ENCODE results near the gene ZNF777. TPM values are rescaled to one million over a fixed set of nuclear protein-coding genes. Genes with fewer than 3 reads are reported as not detected.

The ZNF777 gene
- 10 to 100 TPM; 19.0 to 19.5 TPM for total RNA-seq

DNA sequence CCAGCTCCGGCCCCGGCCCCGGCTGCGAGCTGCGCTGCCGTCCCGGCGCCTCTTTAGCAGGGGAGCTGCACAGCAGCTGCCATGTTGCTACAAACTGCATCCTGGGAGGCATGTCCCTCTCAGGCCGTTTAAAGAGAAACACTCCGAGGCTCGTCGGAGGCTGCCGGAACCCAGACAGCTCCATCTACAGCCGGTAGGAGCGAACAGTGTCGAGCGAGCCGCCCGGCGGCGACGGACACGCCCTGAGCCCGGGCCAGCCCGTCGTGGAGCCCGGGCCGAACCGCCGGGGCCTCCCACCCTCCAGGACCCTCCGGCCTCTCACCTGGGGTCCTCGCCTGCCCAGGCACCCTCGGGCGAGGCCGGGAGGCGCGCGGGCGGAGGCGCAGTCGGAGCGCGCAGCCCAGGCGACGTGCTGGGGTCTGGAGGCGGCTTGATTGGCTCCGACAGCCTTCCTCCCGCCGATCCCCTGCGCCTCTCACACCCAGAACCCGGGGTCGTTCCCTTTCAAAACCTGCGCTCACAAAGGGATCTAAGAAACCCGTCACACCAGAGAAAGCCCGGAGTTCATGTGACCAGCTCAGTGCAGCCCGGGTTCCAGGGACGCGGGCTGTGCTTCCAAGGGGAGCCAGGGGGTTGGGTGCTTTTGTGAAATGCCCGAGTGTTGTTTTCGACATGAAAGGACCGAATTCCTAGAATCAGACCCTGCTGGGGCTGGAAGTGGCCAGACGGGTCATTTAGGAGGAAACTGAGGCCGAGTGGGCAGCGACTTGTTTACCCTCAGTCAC is at the start of gene ZNF777:
ZNF777 (minus strand) TSS at position 570 of the 785 bp plus-strand sequence. CDS start 5,040 bp downstream, outside the sequence.
- peak within 1 kb of the TSS; percentile 75 to 88 for H3K4me3 Mint-ChIP-seq
- peaks cover 20% of the 10 kb centered on the region for H3K4me1 Mint-ChIP-seq (ENCODE audit: low read depth)
- DNase-seq (peak; percentile 86 to 89), ATAC-seq (replicated peaks in 1 of 2) (peak; percentile 97 to 98)
- H3K27ac Mint-ChIP-seq, result peak within 1 kb of the TSS; percentile 18
- no peaks in the 10 kb centered on the region for H3K27me3 Mint-ChIP-seq (ENCODE audit: low read depth)
- H3K36me3 Mint-ChIP-seq (ENCODE audit: insufficient read depth in 2 of 2), result peaks cover 0 to 3% of the 10 kb centered on the region in 2 donors
- H3K9me3 Mint-ChIP-seq, result no peaks in the 10 kb centered on the region

DNA sequence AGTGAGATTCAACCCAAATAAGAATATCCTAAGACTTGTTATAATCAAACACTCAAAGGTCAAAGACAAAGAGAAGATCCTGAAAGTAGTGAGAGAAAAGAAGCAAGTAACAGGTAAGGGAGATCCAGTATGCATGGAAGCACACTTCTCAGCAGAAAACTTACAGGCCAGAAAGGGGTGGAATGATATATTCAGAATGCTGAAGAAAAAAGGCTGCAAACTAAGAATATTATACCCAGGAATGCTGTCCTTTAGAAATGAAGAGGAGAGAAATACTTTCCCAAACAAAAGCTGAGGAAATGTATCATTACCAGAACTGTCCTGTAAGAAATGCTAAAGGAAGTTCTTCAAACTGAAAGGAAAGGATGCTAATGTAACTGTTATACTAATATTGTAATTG is 49.4 kb upstream of the ZNF777 start:
- ATAC-seq (replicated peaks in 1 of 2), result no peak

DNA sequence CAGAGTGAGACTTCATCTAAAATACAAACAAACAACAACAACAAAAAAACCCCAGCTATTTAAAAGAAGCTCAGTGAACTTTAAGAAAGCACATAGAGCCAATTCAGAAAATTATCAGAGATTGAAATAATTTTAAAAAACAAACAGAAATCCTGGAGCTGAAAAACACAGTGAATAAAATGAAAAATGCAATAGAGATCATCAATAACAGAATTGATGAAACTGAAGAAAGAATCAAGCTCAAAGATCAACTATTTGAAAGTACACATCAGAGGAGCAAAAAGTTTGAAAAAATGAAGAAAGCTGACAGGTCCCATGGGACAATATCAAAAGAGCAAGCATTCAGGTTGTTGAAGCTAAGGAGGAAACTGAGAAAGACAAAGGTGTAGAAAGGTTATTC is 48.9 kb upstream of the ZNF777 start:
- Mint-ChIP-seq H3K36me3 (ENCODE audit: insufficient read depth in 2 of 2) (peaks cover 12 to 21% of the 10 kb centered on the region in 2 donors), H3K4me1 (ENCODE audit: low read depth) (no peaks in the 10 kb centered on the region), H3K27ac (no peak overlapping the region), H3K9me3 (peaks cover 16 to 33% of the 10 kb centered on the region in 2 donors), H3K4me3 (no peak overlapping the region), H3K27me3 (ENCODE audit: low read depth) (no peaks in the 10 kb centered on the region)
- DNase-seq (no peak), ATAC-seq (replicated peaks in 1 of 2) (no peak)

More for the DNA sequence above, 49.4 kb upstream of the ZNF777 start:
- Mint-ChIP-seq H3K9me3 (peaks cover 16 to 32% of the 10 kb centered on the region in 2 donors), H3K27ac (no peak overlapping the region), H3K4me1 (ENCODE audit: low read depth) (no peaks in the 10 kb centered on the region), H3K4me3 (no peak overlapping the region), H3K36me3 (ENCODE audit: insufficient read depth in 2 of 2) (peaks cover 9 to 19% of the 10 kb centered on the region in 2 donors), H3K27me3 (ENCODE audit: low read depth) (no peaks in the 10 kb centered on the region)
- no peak for DNase-seq

DNA sequence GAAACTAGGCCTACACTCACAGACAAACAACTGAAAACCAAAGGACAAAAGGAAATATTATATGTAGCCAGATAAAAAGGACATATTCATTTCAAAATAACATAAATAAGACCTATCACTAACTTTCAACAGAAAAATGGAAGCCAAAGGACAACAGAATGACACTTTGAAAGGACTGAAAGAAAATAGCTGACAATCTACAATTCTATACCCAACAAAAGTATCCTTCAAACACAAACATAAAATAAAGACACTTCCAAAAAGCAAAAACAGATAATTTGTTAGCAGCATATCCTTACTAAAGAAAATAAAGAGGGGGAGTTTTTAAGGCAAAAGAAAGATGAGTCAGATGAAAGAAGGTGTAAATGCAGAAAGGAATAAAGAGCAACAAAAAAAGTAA is 44.7 kb upstream of the ZNF777 start:
- Mint-ChIP-seq H3K4me3 (no peak overlapping the region), H3K27ac (no peak overlapping the region), H3K36me3 (ENCODE audit: insufficient read depth in 2 of 2) (peaks cover 10 to 14% of the 10 kb centered on the region in 2 donors), H3K4me1 (ENCODE audit: low read depth) (peaks cover 4% of the 10 kb centered on the region), H3K9me3 (peaks cover 11 to 20% of the 10 kb centered on the region in 2 donors), H3K27me3 (ENCODE audit: low read depth) (no peaks in the 10 kb centered on the region)
- ATAC-seq (replicated peaks in 1 of 2), result no peak
- no peak for DNase-seq

DNA sequence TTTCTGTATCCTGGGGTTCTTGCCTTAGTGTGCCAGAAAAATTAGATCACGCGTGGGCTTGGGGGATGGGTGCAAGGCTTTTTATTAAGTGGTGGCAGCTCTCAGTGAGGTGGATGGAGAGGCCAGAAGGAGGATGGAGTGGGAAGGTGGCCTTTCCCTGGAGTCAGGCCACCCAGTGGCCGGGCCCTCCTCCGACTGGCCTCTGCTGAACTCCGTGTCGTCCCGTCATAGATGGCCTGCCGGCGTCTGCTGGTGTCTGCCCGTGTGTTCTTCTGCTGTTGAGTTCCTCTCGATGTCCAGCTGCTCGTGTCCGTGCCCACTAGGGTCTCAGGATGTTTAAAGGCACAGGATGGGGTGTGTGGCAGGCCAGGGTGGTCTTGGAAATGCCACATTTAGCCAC is 40.8 kb upstream of the ZNF777 start:
- Mint-ChIP-seq H3K4me1 (ENCODE audit: low read depth) (peaks cover 27% of the 10 kb centered on the region), H3K36me3 (ENCODE audit: insufficient read depth in 2 of 2) (peaks cover 9 to 10% of the 10 kb centered on the region in 2 donors), H3K27ac (no peak overlapping the region), H3K4me3 (no peak overlapping the region), H3K9me3 (peaks cover 5 to 9% of the 10 kb centered on the region in 2 donors), H3K27me3 (ENCODE audit: low read depth) (no peaks in the 10 kb centered on the region)
- DNase-seq, result no peak
- ATAC-seq (replicated peaks in 1 of 2), result no peak

DNA sequence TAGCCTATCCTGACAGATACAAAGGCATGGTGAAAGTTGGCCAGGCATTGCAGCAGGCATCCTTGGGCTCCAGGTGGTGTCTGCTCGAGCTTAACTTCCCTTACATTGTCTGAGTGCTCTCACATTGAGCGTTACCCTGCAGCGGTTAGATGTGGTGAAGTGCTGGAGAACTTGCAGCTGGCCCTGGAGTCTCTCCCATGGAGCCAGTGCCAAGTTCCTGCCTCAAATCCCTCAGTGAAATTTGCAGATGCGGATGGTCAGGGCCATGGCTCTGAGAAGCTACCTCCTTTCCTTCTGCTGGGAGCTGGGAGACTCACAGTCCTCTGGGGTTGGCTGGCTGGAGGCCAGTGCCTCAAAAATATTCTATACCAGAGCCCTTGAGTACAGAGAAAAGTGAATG is 40.0 kb upstream of the ZNF777 start:
- no peak overlapping the region for H3K4me3 Mint-ChIP-seq
- no peak for DNase-seq
- no peaks in the 10 kb centered on the region for H3K27me3 Mint-ChIP-seq (ENCODE audit: low read depth)
- peaks cover 34% of the 10 kb centered on the region for H3K4me1 Mint-ChIP-seq (ENCODE audit: low read depth)
- ATAC-seq (replicated peaks in 1 of 2), result no peak
- peaks cover 4 to 5% of the 10 kb centered on the region in 2 donors for H3K9me3 Mint-ChIP-seq
- H3K36me3 Mint-ChIP-seq (ENCODE audit: insufficient read depth in 2 of 2), result peaks cover 6 to 10% of the 10 kb centered on the region in 2 donors
- H3K27ac Mint-ChIP-seq, result no peak overlapping the region

DNA sequence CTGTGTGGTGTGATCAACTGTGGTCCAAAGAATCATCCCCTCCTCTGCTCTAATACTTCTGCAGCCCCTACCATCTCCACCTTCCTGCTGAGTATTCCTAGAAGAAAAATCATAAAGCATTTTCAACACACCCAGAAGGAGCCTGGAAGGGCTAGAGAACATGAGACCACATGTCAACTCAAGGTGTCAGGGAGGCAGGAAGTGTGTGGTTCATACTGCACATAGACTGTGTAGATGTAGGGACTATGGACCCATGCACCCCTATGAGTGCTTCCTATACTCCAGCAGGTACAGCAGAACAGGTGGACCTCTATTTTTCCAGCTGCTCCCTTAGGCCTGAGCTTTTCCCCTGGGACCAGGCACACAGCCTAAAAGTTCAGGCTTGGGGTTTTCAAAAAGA is 39.3 kb upstream of the ZNF777 start:
- H3K4me1 Mint-ChIP-seq (ENCODE audit: low read depth), result peaks cover 41% of the 10 kb centered on the region
- H3K9me3 Mint-ChIP-seq, result peaks cover 0 to 3% of the 10 kb centered on the region in 2 donors
- H3K27ac Mint-ChIP-seq, result no peak overlapping the region
- ATAC-seq (replicated peaks in 1 of 2) (no peak), DNase-seq (no peak)
- peaks cover 4 to 6% of the 10 kb centered on the region in 2 donors for H3K36me3 Mint-ChIP-seq (ENCODE audit: insufficient read depth in 2 of 2)
- H3K27me3 Mint-ChIP-seq (ENCODE audit: low read depth), result no peaks in the 10 kb centered on the region
- H3K4me3 Mint-ChIP-seq, result no peak overlapping the region

DNA sequence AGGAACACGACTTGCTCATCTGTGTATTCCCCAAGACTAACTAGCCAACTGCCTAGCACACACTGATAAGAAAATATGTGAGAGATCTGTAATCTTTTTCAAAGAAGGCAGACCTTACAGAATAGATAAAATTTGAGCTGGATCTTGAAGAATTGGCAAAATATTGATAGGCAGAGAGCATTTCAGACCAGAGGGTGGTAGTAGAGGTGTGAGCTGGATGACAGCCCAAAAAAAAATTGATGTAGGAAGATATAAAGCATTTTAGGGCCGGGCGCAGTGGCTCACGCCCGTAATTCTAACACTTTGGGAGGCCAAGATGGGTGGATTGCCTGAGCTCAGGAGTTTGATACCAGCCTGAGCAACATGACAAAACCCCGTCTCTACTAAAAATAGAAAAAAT is 37.9 kb upstream of the ZNF777 start:
- no peak overlapping the region for H3K27ac Mint-ChIP-seq
- no peak for ATAC-seq (replicated peaks in 1 of 2)
- no peak overlapping the region for H3K4me3 Mint-ChIP-seq
- peaks cover 47% of the 10 kb centered on the region for H3K4me1 Mint-ChIP-seq (ENCODE audit: low read depth)
- H3K9me3 Mint-ChIP-seq, result no peaks in the 10 kb centered on the region
- H3K36me3 Mint-ChIP-seq (ENCODE audit: insufficient read depth in 2 of 2), result peaks cover 5 to 6% of the 10 kb centered on the region in 2 donors
- H3K27me3 Mint-ChIP-seq (ENCODE audit: low read depth), result no peaks in the 10 kb centered on the region
- no peak for DNase-seq

DNA sequence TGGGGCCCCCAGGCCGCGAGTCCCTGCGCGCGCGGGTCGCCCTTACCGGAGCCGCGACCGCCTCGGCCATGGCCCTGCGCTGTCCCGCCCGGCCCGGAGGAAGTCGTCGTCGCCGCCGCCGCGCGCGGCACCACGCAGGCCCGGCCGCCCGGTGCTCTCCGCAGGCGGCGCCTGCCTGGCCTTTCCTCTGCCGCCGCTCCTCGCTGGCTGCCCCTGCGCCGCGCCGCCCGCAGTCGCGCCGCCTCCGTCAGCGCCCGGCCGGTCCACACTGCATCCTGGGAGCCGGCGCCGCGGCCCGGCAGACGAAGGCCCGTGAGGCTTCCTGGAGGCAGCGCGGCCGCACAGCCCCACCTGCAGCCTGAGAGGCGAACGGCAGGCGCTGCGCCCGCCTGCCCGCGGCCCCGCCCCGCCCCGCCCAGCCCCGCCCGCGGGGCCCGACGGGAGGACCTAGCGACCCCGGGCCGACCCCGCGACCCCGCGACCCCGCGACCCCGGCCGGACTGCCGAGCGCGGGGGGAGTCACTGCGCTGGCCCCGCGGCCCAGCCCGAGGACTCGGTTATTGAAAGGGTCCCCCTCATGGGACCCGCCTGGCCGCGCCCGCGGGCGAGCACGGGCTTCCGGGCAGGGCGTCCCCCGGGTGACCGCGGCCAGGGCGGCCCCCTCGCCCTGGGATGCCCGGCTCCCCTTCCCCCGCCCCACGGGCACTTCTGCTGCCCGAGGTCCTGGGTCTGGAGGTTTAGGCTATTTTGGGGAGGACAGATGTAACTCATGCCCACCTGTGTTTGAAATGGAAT is 36.8 kb upstream of the ZNF777 start, which contains the start of gene ZNF746:
ZNF746 (minus strand) TSS at position 343 of the 795 bp plus-strand sequence; CDS start at position 70, 273 bp downstream.
- peak; percentile 94 to 95 for ATAC-seq (replicated peaks in 1 of 2)

DNA sequence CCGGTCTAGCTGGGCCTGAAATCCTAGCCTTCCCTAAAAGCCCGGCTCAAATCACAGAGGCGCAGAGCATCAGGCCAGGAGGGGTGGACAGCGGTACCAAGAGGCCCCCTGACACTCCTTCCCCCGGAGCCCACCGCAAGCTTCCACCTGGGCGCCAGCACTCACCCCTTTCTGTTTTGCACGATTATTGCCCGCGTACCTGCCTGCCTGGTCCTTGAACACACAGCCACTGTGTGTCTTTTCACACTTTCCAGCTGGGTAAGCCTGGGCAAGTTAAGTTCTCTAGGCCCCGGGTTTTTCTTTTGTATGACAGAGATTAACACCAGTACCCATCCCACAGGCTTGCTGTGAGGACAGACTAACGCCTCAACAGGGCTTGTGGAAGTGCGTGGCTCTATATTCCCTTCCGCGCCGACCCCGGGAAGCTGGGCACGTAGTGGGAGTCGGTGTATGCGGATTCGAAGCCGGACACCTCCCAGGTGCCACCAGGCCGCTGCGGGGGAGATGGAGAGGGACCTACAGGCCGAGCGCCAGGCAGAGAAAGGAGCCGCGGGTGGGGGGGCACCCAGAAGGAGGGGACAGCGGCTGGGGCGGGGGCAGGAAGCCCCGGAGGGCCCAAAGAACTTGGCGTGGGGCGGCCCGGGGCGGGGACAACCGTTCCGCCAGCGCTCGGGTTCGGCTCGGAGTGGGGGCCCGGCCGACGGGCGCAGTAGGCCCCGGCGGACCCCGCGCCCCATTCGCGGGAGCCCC is 36.0 kb upstream of the ZNF777 start:
- peak; percentile 60 to 69 for DNase-seq
- peak overlapping the region; percentile 97 for H3K27ac Mint-ChIP-seq
- no peaks in the 10 kb centered on the region for H3K27me3 Mint-ChIP-seq (ENCODE audit: low read depth)
- H3K9me3 Mint-ChIP-seq, result no peaks in the 10 kb centered on the region
- peak overlapping the region; percentile 94 to 99 for H3K4me3 Mint-ChIP-seq
- ATAC-seq (replicated peaks in 1 of 2), result peak; percentile 32 to 34
- H3K36me3 Mint-ChIP-seq (ENCODE audit: insufficient read depth in 2 of 2), result peaks cover 5 to 8% of the 10 kb centered on the region in 2 donors
- H3K4me1 Mint-ChIP-seq (ENCODE audit: low read depth), result peaks cover 55% of the 10 kb centered on the region

More for the DNA sequence above, 36.8 kb upstream of the ZNF777 start, which contains the start of gene ZNF746:
- Mint-ChIP-seq H3K9me3 (no peaks in the 10 kb centered on the region), H3K4me3 (peak within 1 kb of the TSS; percentile 94 to 99), H3K4me1 (ENCODE audit: low read depth) (peaks cover 55% of the 10 kb centered on the region), H3K36me3 (ENCODE audit: insufficient read depth in 2 of 2) (peaks cover 5 to 8% of the 10 kb centered on the region in 2 donors), H3K27me3 (ENCODE audit: low read depth) (no peaks in the 10 kb centered on the region), H3K27ac (peak within 1 kb of the TSS; percentile 97)
- peak; percentile 88 to 89 for DNase-seq

DNA sequence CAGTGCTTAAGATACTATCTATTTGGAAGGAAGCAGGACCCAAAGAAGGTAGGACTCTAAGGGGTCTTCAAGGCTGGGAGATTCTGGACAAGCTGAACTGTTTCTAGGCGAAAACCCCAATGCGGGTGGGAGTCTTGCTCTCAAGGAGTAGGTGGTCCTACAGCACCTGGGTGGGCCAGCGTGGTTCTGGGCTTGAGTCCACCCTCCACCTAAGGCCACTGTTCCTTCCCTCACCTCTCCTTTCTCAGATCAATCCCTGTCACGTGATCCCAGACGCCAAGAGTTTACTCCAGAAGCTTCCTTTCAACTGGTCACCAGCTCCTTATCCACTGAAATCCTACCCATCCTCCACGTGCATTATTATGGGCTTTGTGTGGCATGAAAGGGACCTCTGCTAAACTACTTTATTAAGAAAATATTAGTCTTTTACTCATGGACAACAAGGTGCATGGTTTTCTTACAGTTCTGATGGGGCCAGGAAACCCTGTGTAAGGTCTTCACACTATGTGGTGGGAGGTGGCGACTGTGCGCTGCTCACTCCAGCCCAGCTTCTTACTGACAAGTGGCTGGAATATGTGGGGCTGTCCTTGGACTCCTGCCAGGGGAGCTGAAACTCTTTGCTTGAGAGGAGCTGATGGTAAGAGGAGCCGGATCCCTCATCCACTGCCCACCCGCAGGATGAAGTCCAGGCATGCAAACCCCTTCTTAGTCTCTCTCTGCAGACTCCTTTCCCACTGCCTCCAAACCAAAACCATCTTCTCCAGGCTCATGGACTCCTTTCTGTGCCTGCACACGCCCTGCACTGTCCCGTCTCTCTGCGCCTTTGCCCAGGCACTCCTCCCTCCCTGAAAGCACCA is 35.2 kb upstream of the ZNF777 start:
- DNase-seq, result no peak
- peaks cover 7 to 8% of the 10 kb centered on the region in 2 donors for H3K36me3 Mint-ChIP-seq (ENCODE audit: insufficient read depth in 2 of 2)
- no peak overlapping the region for H3K27ac Mint-ChIP-seq
- no peak for ATAC-seq (replicated peaks in 1 of 2)
- peaks cover 55% of the 10 kb centered on the region for H3K4me1 Mint-ChIP-seq (ENCODE audit: low read depth)
- no peaks in the 10 kb centered on the region for H3K9me3 Mint-ChIP-seq
- peak overlapping the region; percentile 94 to 99 for H3K4me3 Mint-ChIP-seq
- no peaks in the 10 kb centered on the region for H3K27me3 Mint-ChIP-seq (ENCODE audit: low read depth)
